ENCODE measurements around the gene ANKRD16. TPM values are rescaled to one million over a fixed set of nuclear protein-coding genes. Genes with fewer than 3 reads are reported as not detected.
"Not testable (repeated sequence)": the region's sequence is repeated elsewhere in the genome, so short reads cannot be mapped to it uniquely, and the experiment has no call there.

ANKRD16 gene
- total RNA-seq, 2 donors from 2014 or later, result 3.2 to 4.0 TPM

- no peaks in the 10 kb centered on the region for H3K9me3 ChIP-seq (ENCODE audit: control insufficient read depth, low read length, poor library complexity, severe bottlenecking)
- Mint-ChIP-seq H3K4me1 (peaks cover 6% of the 10 kb centered on the region), H3K4me3 (no peak overlapping the region), H3K27me3 (no peaks in the 10 kb centered on the region), H3K36me3 (ENCODE audit: low read depth) (peaks cover 4% of the 10 kb centered on the region), H3K27ac (no peak overlapping the region)
- no peak for DNase-seq
- ATAC-seq, result no peak
These were observed 27.2 kb downstream of the ANKRD16 start for GRCh38 chr10:5862360-5862961.

- Mint-ChIP-seq H3K27ac (no peak overlapping the region), H3K4me1 (no peaks in the 10 kb centered on the region), H3K4me3 (no peak overlapping the region)
These were observed 29.6 kb downstream of the ANKRD16 start for GRCh38 chr10:5860066-5860465.

GRCh38 chr10:5858811-5859210, 30.9 kb downstream of the ANKRD16 start:
- Mint-ChIP-seq H3K27ac (no peak overlapping the region), H3K4me3 (no peak overlapping the region), H3K36me3 (ENCODE audit: low read depth) (peaks cover 3% of the 10 kb centered on the region), H3K27me3 (peaks cover 10% of the 10 kb centered on the region), H3K4me1 (no peaks in the 10 kb centered on the region)
- H3K9me3 ChIP-seq (ENCODE audit: control insufficient read depth, low read length, poor library complexity, severe bottlenecking), result no peaks in the 10 kb centered on the region
- ATAC-seq, result no peak
- no peak for DNase-seq

More at GRCh38 chr10:5860066-5860465, 29.6 kb downstream of the ANKRD16 start:
- Mint-ChIP-seq H3K27me3 (peaks cover 6% of the 10 kb centered on the region), H3K36me3 (ENCODE audit: low read depth) (peaks cover 2% of the 10 kb centered on the region)
- ATAC-seq (no peak), DNase-seq (no peak)
- H3K9me3 ChIP-seq (ENCODE audit: control insufficient read depth, low read length, poor library complexity, severe bottlenecking), result no peaks in the 10 kb centered on the region

- ATAC-seq (no peak), DNase-seq (no peak)
- Mint-ChIP-seq H3K27me3 (peaks cover 19% of the 10 kb centered on the region), H3K27ac (no peak overlapping the region), H3K4me3 (no peak overlapping the region), H3K4me1 (peaks cover 3% of the 10 kb centered on the region), H3K36me3 (ENCODE audit: low read depth) (peaks cover 3% of the 10 kb centered on the region)
- no peaks in the 10 kb centered on the region for H3K9me3 ChIP-seq (ENCODE audit: control insufficient read depth, low read length, poor library complexity, severe bottlenecking)
These were observed 33.0 kb downstream of the ANKRD16 start for GRCh38 chr10:5856701-5857004.

GRCh38 chr10:5855979-5856700, 33.6 kb downstream of the ANKRD16 start:
- H3K9me3 ChIP-seq (ENCODE audit: control insufficient read depth, low read length, poor library complexity, severe bottlenecking), result no peaks in the 10 kb centered on the region
- H3K36me3 Mint-ChIP-seq (ENCODE audit: low read depth), result peaks cover 3% of the 10 kb centered on the region
- no peak overlapping the region for H3K4me3 Mint-ChIP-seq
- peak overlapping the region; percentile 34 for H3K27ac Mint-ChIP-seq
- peaks cover 19% of the 10 kb centered on the region for H3K27me3 Mint-ChIP-seq
- DNase-seq (no peak), ATAC-seq (no peak)
- H3K4me1 Mint-ChIP-seq, result peaks cover 3% of the 10 kb centered on the region

- Mint-ChIP-seq H3K4me1 (peaks cover 3% of the 10 kb centered on the region), H3K4me3 (no peak overlapping the region), H3K36me3 (ENCODE audit: low read depth) (peaks cover 3% of the 10 kb centered on the region), H3K27me3 (peaks cover 19% of the 10 kb centered on the region), H3K27ac (no peak overlapping the region)
- DNase-seq (no peak), ATAC-seq (no peak)
- H3K9me3 ChIP-seq (ENCODE audit: control insufficient read depth, low read length, poor library complexity, severe bottlenecking), result no peaks in the 10 kb centered on the region
These were observed 35.6 kb downstream of the ANKRD16 start for GRCh38 chr10:5854131-5854475.

GRCh38 chr10:5846667-5847066, 43.0 kb downstream of the ANKRD16 start:
- not testable (repeated sequence) for H3K4me3 Mint-ChIP-seq; DNase-seq; H3K9me3 ChIP-seq (ENCODE audit: control insufficient read depth, low read length, poor library complexity, severe bottlenecking); H3K36me3 Mint-ChIP-seq (ENCODE audit: low read depth); ATAC-seq; H3K27me3 Mint-ChIP-seq; H3K4me1 Mint-ChIP-seq
- peak overlapping the region; percentile 34 for H3K27ac Mint-ChIP-seq

GRCh38 chr10:5844345-5845055, 45.2 kb downstream of the ANKRD16 start:
- peaks cover 8% of the 10 kb centered on the region for H3K4me1 Mint-ChIP-seq
- H3K4me3 Mint-ChIP-seq, result peak overlapping the region; percentile 28
- no peak for DNase-seq
- H3K9me3 ChIP-seq (ENCODE audit: control insufficient read depth, low read length, poor library complexity, severe bottlenecking), result no peaks in the 10 kb centered on the region
- ATAC-seq, result no peak
- no peaks in the 10 kb centered on the region for H3K27me3 Mint-ChIP-seq
- H3K36me3 Mint-ChIP-seq (ENCODE audit: low read depth), result no peaks in the 10 kb centered on the region
- H3K27ac Mint-ChIP-seq, result peak overlapping the region; percentile 89

GRCh38 chr10:5843686-5844344, 45.9 kb downstream of the ANKRD16 start:
- Mint-ChIP-seq H3K4me3 (peak overlapping the region; percentile 28), H3K36me3 (ENCODE audit: low read depth) (no peaks in the 10 kb centered on the region), H3K27ac (peak overlapping the region; percentile 89), H3K27me3 (no peaks in the 10 kb centered on the region), H3K4me1 (peaks cover 8% of the 10 kb centered on the region)
- no peaks in the 10 kb centered on the region for H3K9me3 ChIP-seq (ENCODE audit: control insufficient read depth, low read length, poor library complexity, severe bottlenecking)
- ATAC-seq (no peak), DNase-seq (no peak)

GRCh38 chr10:5841965-5842364, 47.7 kb downstream of the ANKRD16 start:
- H3K4me1 Mint-ChIP-seq, result peaks cover 8% of the 10 kb centered on the region
- no peak overlapping the region for H3K4me3 Mint-ChIP-seq
- ATAC-seq, result no peak

GRCh38 chr10:5840314-5841307, 49.1 kb downstream of the ANKRD16 start:
- H3K36me3 Mint-ChIP-seq (ENCODE audit: low read depth), result no peaks in the 10 kb centered on the region
- DNase-seq (no peak), ATAC-seq (peak; percentile 75)
- H3K9me3 ChIP-seq (ENCODE audit: control insufficient read depth, low read length, poor library complexity, severe bottlenecking), result no peaks in the 10 kb centered on the region
- H3K4me3 Mint-ChIP-seq, result no peak overlapping the region
- H3K27me3 Mint-ChIP-seq, result peaks cover 6% of the 10 kb centered on the region
- H3K27ac Mint-ChIP-seq, result peak overlapping the region; percentile 57
- H3K4me1 Mint-ChIP-seq, result peaks cover 4% of the 10 kb centered on the region

More at GRCh38 chr10:5841965-5842364, 47.7 kb downstream of the ANKRD16 start:
- no peak for DNase-seq
- H3K27ac Mint-ChIP-seq, result peak overlapping the region; percentile 57
- H3K9me3 ChIP-seq (ENCODE audit: control insufficient read depth, low read length, poor library complexity, severe bottlenecking), result no peaks in the 10 kb centered on the region
- H3K27me3 Mint-ChIP-seq, result peaks cover 6% of the 10 kb centered on the region
- no peaks in the 10 kb centered on the region for H3K36me3 Mint-ChIP-seq (ENCODE audit: low read depth)

- ATAC-seq; H3K27me3 Mint-ChIP-seq; H3K36me3 Mint-ChIP-seq (ENCODE audit: low read depth); H3K27ac Mint-ChIP-seq; DNase-seq; H3K9me3 ChIP-seq (ENCODE audit: control insufficient read depth, low read length, poor library complexity, severe bottlenecking); H3K4me3 Mint-ChIP-seq; H3K4me1 Mint-ChIP-seq: not testable (repeated sequence)
These were observed 53.5 kb downstream of the ANKRD16 start for GRCh38 chr10:5836181-5836580.

Data from T-helper 17 cell (primary cell).